ENCODE data around the gene RNU6-9.
A peak's percentile ranks its signal among the peaks of the same experiment; 100 is the strongest.

Gene RNU6-9

GRCh38 chr19:920051-920864 is 27.0 kb downstream of the RNU6-9 start (continued):
- TF ChIP-seq PRDM2 (tag by site-specific recombination; IDR thresholded peaks at IDR 0.05; ENCODE audit: borderline replicate concordance) (no peak), ZXDB (tag by site-specific recombination; IDR thresholded peaks at IDR 0.05) (peak; percentile 44; the same call in 1 of the 2 replicates), SP3 (tag by site-specific recombination; IDR thresholded peaks at IDR 0.05) (peak; percentile 49), ZBTB26 (tag by site-specific recombination; optimal IDR thresholded peaks at IDR 0.05) (peak; percentile 53), ZBTB8A (tag by site-specific recombination; IDR thresholded peaks at IDR 0.05) (peak; percentile 83), ZNF518A (tag by site-specific recombination; conservative IDR thresholded peaks at IDR 0.05; ENCODE audit: low read depth) (no peak)
- TF ChIP-seq, protein P1, sequence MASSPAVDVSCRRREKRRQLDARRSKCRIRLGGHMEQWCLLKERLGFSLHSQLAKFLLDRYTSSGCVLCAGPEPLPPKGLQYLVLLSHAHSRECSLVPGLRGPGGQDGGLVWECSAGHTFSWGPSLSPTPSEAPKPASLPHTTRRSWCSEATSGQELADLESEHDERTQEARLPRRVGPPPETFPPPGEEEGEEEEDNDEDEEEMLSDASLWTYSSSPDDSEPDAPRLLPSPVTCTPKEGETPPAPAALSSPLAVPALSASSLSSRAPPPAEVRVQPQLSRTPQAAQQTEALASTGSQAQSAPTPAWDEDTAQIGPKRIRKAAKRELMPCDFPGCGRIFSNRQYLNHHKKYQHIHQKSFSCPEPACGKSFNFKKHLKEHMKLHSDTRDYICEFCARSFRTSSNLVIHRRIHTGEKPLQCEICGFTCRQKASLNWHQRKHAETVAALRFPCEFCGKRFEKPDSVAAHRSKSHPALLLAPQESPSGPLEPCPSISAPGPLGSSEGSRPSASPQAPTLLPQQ (tag by site-specific recombination; IDR thresholded peaks at IDR 0.05): peak; percentile 81

GRCh38 chr19:924553-925086 is 31.3 kb downstream of the RNU6-9 start:
- ChIA-PET POLR2A (interaction anchor here (0.6 to 0.8 kb wide), 2 partner anchors 27 to 60 kb away, joined by 3 read pairs; partner anchors contain the start of gene WDR18), CTCF (interaction anchor here (1.2 to 5.8 kb wide), 5 partner anchors 46 to 155 kb away, joined by 3 to 116 read pairs (median 13); partner anchors contain the start of gene WDR18)
- Histone ChIP-seq H3K4me3 (ENCODE audit: low read depth, low read length) (peak overlapping the region; percentile 83; the same call in 1 of the 2 replicates), H3K36me3 (ENCODE audit: control insufficient read depth in 2 of 2, insufficient read depth in 1 of 2, low read length in 2 of 2) (peaks cover 0 to 8% of the 10 kb centered on the region in 2 experiments; a peak in 1 of 3 replicates), H3K4me1 (ENCODE audit: control insufficient read depth, insufficient read depth, low read length) (no peaks in the 10 kb centered on the region; the same call in 1 of the 2 replicates), H3K9me3 (ENCODE audit: control insufficient read depth, insufficient read depth, low read depth, low read length) (no peaks in the 10 kb centered on the region), H3K27ac (ENCODE audit: extremely low read depth, low read depth, low read length) (peak overlapping the region; percentile 72; the same call in 1 of the 2 replicates)
- TF ChIP-seq ZNF223 (tag by site-specific recombination; IDR thresholded peaks at IDR 0.05) (no peak), ZNF658 (tag by site-specific recombination; IDR thresholded peaks at IDR 0.05) (no peak), MZF1 (tag by site-specific recombination; IDR thresholded peaks at IDR 0.05; ENCODE audit: borderline replicate concordance) (no peak), PRDM1 (tag by site-specific recombination; IDR thresholded peaks at IDR 0.05) (no peak), ZNF449 (tag by site-specific recombination; IDR thresholded peaks at IDR 0.05) (no peak), ZNF274 (IDR thresholded peaks at IDR 0.05; ENCODE audit: low read length) (no peak), ZNF274 (tag by site-specific recombination; IDR thresholded peaks at IDR 0.05; ENCODE audit: borderline replicate concordance) (no peak), GLI4 (tag by site-specific recombination; IDR thresholded peaks at IDR 0.05) (no peak)
- TF ChIP-seq, protein P2, sequence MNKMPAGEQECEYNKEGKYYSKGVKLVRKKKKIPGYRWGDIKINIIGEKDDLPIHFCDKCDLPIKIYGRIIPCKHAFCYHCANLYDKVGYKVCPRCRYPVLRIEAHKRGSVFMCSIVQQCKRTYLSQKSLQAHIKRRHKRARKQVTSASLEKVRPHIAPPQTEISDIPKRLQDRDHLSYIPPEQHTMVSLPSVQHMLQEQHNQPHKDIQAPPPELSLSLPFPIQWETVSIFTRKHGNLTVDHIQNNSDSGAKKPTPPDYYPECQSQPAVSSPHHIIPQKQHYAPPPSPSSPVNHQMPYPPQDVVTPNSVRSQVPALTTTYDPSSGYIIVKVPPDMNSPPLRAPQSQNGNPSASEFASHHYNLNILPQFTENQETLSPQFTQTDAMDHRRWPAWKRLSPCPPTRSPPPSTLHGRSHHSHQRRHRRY (tag by site-specific recombination; IDR thresholded peaks at IDR 0.05): no peak
